Activated CD4-positive, alpha-beta T cell treated with anti-CD3 and anti-CD28 coated beads, Interleukin-2, Interleukin-6, amounts not matched to agents 100 ng/mL and 50 ng/mL, durations not matched to agents 16 hours and 8 hours (primary cell): ENCODE data around the gene PIM2.

ENCODE experiments used
- DNase-seq: peaks from one replicate; pipeline ENCODE4 v3.0.0-alpha.2; 2020

Gene PIM2

GRCh38 chrX:48935301-48935670 is 16.5 kb upstream of the PIM2 start:
- no peak for DNase-seq

GRCh38 chrX:48934581-48935300 is 15.9 kb upstream of the PIM2 start:
- peak; percentile 54 for DNase-seq

- peak; percentile 42 for DNase-seq
These were observed 14.9 kb upstream of the PIM2 start for GRCh38 chrX:48933757-48934156.

- DNase-seq = no peak
These were observed 9.0 kb upstream of the PIM2 start for GRCh38 chrX:48927736-48928382.

- DNase-seq = no peak
These were observed 8.3 kb upstream of the PIM2 start for GRCh38 chrX:48927123-48927522.

GRCh38 chrX:48924270-48924669 is 5.4 kb upstream of the PIM2 start:
- DNase-seq = no peak

GRCh38 chrX:48923771-48924170 is 4.9 kb upstream of the PIM2 start:
- DNase-seq = no peak

- no peak for DNase-seq
These were observed 1.9 kb upstream of the PIM2 start for GRCh38 chrX:48920718-48921104.

- DNase-seq = peak; percentile 53
These were observed 1.3 kb upstream of the PIM2 start for GRCh38 chrX:48919947-48920717.

- peak; percentile 47 for DNase-seq
These were observed 577 bp upstream of the PIM2 start for GRCh38 chrX:48919360-48919841.

GRCh38 chrX:48918301-48918642 is 552 bp downstream of the PIM2 start:
- DNase-seq = no peak

- DNase-seq = peak; percentile 93
These were observed 1.5 kb downstream of the PIM2 start for GRCh38 chrX:48917139-48918001.

- DNase-seq = no peak
These were observed 4.0 kb downstream of the PIM2 start for GRCh38 chrX:48914593-48915493.

- DNase-seq = no peak
These were observed 5.0 kb downstream of the PIM2 start for GRCh38 chrX:48913605-48914366.

- DNase-seq = peak; percentile 89
These were observed 7.2 kb downstream of the PIM2 start, which contains the start of gene SLC35A2 for GRCh38 chrX:48911412-48912182. SLC35A2 (minus strand) TSS chrX:48911646; CDS start chrX:48911636, 10 bp downstream.

GRCh38 chrX:48910926-48911411 is 7.9 kb downstream of the PIM2 start:
- no peak for DNase-seq

- no peak for DNase-seq
These were observed 9.0 kb downstream of the PIM2 start for GRCh38 chrX:48909703-48910294.

GRCh38 chrX:48908600-48908999 is 10.2 kb downstream of the PIM2 start:
- DNase-seq = no peak

- DNase-seq = no peak
These were observed 13.6 kb downstream of the PIM2 start for GRCh38 chrX:48905090-48905790.
